Thoracic aorta (tissue), 2 donors: ENCODE measurements around the gene FOXP2. TPM values are rescaled to one million over a fixed set of nuclear protein-coding genes. Genes with fewer than 3 reads are reported as not detected.
A peak's percentile ranks its signal among the peaks of the same experiment; 100 is the strongest.

Experiments used
- ATAC-seq: fragments of 150-250 bp; one replicate; pipeline ENCODE4 v1.8.0; 2017; ENCODE audit warnings: low read depth; ENCODE audit not compliant: insufficient number of reproducible peaks, low FRiP score
- DNase-seq: peaks from one replicate; pipeline ENCODE4 v3.0.0-alpha.2; 2020; ENCODE audit warnings: low spot score
- H3K27ac ChIP-seq, 2 donors: fragments of 200-600 bp; sonication (generic); 1 replicate in 1 of 2; 2 replicates in 1 of 2; pipeline ENCODE4 v1.5.1; 2016; ENCODE audit warnings: mild to moderate bottlenecking in 2 of 2, moderate library complexity in 2 of 2
- H3K27me3 ChIP-seq: fragments of 200-600 bp; sonication (generic); replicated peaks from 2 replicates; pipeline ENCODE4 v1.6.0; 2016; ENCODE audit warnings: mild to moderate bottlenecking; ENCODE audit not compliant: insufficient read depth
- H3K36me3 ChIP-seq: fragments of 200-600 bp; sonication (generic); one replicate; pipeline ENCODE4 v1.5.1; 2016
- H3K4me1 ChIP-seq, 2 donors: fragments of 200-600 bp; sonication (generic); 1 replicate in 1 of 2; 2 replicates in 1 of 2; pipeline versions ENCODE4 v1.5.1 to v1.6.0; 2016; ENCODE audit warnings: low read depth in 2 of 2, mild to moderate bottlenecking in 1 of 2; ENCODE audit not compliant: control insufficient read depth in 1 of 2
- H3K4me3 ChIP-seq: fragments of 200-600 bp; sonication (generic); 2 replicates; pipeline ENCODE4 v1.5.1; 2016; ENCODE audit warnings: mild to moderate bottlenecking
- H3K9me3 ChIP-seq: fragments of 200-600 bp; sonication (generic); 2 replicates; pipeline ENCODE4 v1.5.1; 2016
- CTCF ChIP-seq: fragments of 200-600 bp; sonication (generic); IDR thresholded peaks from one replicate; pipeline ENCODE4 v1.5.1; 2019; ENCODE audit warnings: antibody characterized with exemption
- total RNA-seq, 2 donors: library from RNA; depleted of rRNA; stranded (reverse); fragments of >200 nt; gene quantifications; one replicate each; pipeline versions ENCODE4 v1.1.0 to v1.2.3, GENCODE V29; 2016

Gene FOXP2
- total RNA-seq, 2 donors from 2014 or later: 16.7 to 17.6 TPM

GRCh38 chr7:114416129-114416990 is 1.7 kb downstream of the FOXP2 start:
- Histone ChIP-seq H3K27ac (peak overlapping the region in 1 of 2 donors; percentile 45), H3K4me3 (peak overlapping the region; percentile 69)
- no peak for ATAC-seq

GRCh38 chr7:114417290-114417689 is 2.7 kb downstream of the FOXP2 start:
- no peak for ATAC-seq
- no peak for TF ChIP-seq CTCF
- Histone ChIP-seq H3K4me3 (peak overlapping the region; percentile 69), H3K27me3 (no peaks in the 10 kb centered on the region), H3K4me1 (peaks cover 3 to 35% of the 10 kb centered on the region in 2 donors), H3K27ac (no peak overlapping the region), H3K9me3 (no peaks in the 10 kb centered on the region), H3K36me3 (no peaks in the 10 kb centered on the region)
- no peak for DNase-seq

More at GRCh38 chr7:114416129-114416990, 1.7 kb downstream of the FOXP2 start:
- Histone ChIP-seq H3K27me3 (no peaks in the 10 kb centered on the region), H3K4me1 (peaks cover 3 to 36% of the 10 kb centered on the region in 2 donors), H3K9me3 (no peaks in the 10 kb centered on the region), H3K36me3 (no peaks in the 10 kb centered on the region)
- no peak for DNase-seq
- TF ChIP-seq CTCF: no peak

- H3K9me3 ChIP-seq: no peaks in the 10 kb centered on the region
- peak overlapping the region in 1 of 2 donors; percentile 46 for H3K27ac ChIP-seq
- no peaks in the 10 kb centered on the region for H3K36me3 ChIP-seq
- H3K27me3 ChIP-seq: no peaks in the 10 kb centered on the region
- peaks cover 0 to 30% of the 10 kb centered on the region in 2 donors for H3K4me1 ChIP-seq
- no peak for DNase-seq
- H3K4me3 ChIP-seq: peak overlapping the region; percentile 69
- ATAC-seq: no peak
- no peak for TF ChIP-seq CTCF
These were observed 3.5 kb downstream of the FOXP2 start for GRCh38 chr7:114418117-114418516.

DNA sequence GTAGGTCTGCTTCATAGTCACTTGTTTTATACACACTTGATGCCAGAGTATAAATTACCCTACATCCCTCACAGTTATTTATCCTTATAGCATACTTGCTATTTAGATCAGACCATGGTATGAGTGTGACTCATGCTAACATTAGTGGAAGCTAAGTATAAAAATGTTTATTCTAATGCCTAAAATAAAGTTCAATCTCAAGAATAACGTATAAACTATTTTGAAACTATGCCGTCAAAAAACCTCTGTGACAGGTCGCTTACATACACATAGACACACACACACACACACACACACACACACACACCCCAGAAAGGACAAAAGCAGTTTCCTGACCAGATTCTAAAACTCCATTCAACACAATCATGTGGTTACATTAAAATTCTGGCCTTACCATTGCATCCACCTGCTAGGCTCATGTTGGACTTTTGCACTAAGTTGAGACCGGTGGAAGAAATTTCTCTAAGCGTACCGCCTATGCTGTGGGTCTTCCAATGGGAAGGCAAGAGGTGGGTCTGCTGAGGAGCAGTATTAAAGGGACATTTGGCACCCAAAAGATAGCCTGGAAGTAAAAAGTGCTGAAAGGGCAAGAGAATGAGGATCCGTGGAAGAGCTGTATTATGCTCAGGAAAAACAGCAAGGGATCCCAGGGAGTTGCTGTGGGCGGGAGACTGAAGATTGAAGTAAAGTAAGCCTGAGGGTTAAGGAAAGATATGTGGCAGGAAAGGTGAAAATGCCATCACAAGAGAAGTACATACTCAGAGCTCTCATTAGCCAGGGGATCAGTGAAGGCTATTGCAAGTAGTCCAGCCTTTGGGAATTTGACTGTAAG is 5.0 kb downstream of the FOXP2 start:
- peak overlapping the region; percentile 35 to 49 for H3K27ac ChIP-seq

More for the DNA sequence above, 5.0 kb downstream of the FOXP2 start:
- ATAC-seq (no peak), DNase-seq (no peak)
- H3K4me3 ChIP-seq: peak overlapping the region; percentile 69
- no peak for TF ChIP-seq CTCF
- no peaks in the 10 kb centered on the region for H3K27me3 ChIP-seq
- H3K9me3 ChIP-seq: no peaks in the 10 kb centered on the region
- no peaks in the 10 kb centered on the region for H3K36me3 ChIP-seq
- H3K4me1 ChIP-seq: peaks cover 0 to 18% of the 10 kb centered on the region in 2 donors
